ENCODE results near the gene COL13A1. TPM values are rescaled to one million over a fixed set of nuclear protein-coding genes. Genes with fewer than 3 reads are reported as not detected.

COL13A1 gene
- total RNA-seq, 1 donor from 2014 or later = 9.2 TPM

DNA sequence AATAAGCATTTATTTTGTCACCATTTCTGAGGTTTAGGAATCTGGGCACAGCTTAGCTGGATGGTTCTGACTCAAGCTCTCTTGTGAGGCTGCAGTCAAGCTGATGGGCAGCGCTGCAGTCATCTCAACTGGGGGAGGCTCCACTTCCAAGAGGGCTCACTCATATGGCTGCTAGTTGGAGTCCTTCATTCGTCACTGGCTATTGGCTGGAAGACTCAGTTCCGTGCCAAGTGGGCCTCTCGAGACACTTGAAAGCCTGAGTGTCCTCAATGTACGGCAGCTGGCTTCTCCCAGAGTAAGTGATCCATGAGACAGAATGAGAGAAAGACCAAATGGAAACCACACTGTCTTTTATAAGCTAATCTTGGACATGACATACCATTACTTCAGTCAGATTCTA is 21.6 kb upstream of the COL13A1 start:
- DNase-seq (peak; percentile 53), ATAC-seq (peak; percentile 42 to 64)
- no peaks in the 10 kb centered on the region for H3K36me3 ChIP-seq
- TF ChIP-seq CTCF (IDR thresholded peaks at IDR 0.05) = no peak
- no peaks in the 10 kb centered on the region for H3K27me3 ChIP-seq (ENCODE audit: low read depth)
- intact Hi-C loops (cut with DNase I) = no loop called here
- H3K4me1 ChIP-seq = no peaks in the 10 kb centered on the region
- H3K27ac ChIP-seq = no peak overlapping the region
- no peaks in the 10 kb centered on the region for H3K9me3 ChIP-seq
- H3K4me3 ChIP-seq = no peak overlapping the region

DNA sequence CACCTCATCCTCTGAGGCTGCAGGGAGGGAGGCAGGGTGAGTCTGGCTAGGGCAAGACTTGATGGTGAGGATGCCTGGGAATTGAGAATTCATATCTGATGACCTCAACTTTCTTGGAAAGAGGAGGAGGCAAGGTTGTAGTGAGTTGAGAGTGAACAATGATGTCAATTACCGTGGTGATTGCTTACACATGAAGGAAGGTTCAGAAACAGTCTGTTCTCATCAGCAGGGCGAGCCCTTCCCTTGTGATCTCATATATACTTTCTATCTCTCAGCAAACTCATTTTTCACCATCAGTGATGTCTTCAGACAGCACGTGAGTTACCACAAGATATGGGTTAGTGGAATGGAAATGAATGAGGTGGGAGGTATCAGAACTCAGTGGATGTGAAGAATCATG is 20.1 kb upstream of the COL13A1 start:
- H3K27me3 ChIP-seq (ENCODE audit: low read depth) = no peaks in the 10 kb centered on the region
- DNase-seq = no peak
- H3K4me1 ChIP-seq = no peaks in the 10 kb centered on the region
- no peaks in the 10 kb centered on the region for H3K36me3 ChIP-seq
- no peak for ATAC-seq
- H3K4me3 ChIP-seq = no peak overlapping the region
- intact Hi-C loops (cut with DNase I) = no loop called here
- no peaks in the 10 kb centered on the region for H3K9me3 ChIP-seq
- no peak overlapping the region for H3K27ac ChIP-seq
- TF ChIP-seq CTCF (IDR thresholded peaks at IDR 0.05) = no peak

GRCh38 chr10:69783515-69783914 is 18.2 kb upstream of the COL13A1 start:
- no peaks in the 10 kb centered on the region for H3K36me3 ChIP-seq
- ATAC-seq = no peak

DNA sequence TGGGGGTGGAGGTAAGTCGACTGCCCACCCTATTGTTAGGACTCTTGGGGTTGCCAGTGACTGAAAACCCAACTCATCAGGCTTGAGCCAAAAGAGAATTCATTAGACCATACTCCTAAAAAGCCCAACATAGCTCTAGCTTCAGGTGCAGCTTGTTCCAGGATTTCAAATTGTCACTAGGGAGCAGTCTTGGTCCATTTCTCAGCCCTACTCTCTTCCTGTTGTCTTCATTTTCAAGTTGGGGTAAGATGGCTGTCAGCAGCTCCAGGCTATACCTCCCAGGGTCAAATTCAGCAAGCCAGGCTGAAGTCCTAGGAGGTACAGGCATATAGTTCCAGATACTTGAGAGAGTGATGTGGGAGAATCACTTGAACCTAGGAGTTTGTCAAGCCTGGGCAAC is 14.9 kb upstream of the COL13A1 start:
- H3K27ac ChIP-seq = no peak overlapping the region
- no peaks in the 10 kb centered on the region for H3K36me3 ChIP-seq
- ATAC-seq (no peak), DNase-seq (no peak)
- no peaks in the 10 kb centered on the region for H3K9me3 ChIP-seq
- no peaks in the 10 kb centered on the region for H3K4me1 ChIP-seq
- no peak for TF ChIP-seq CTCF (IDR thresholded peaks at IDR 0.05)
- H3K4me3 ChIP-seq = no peak overlapping the region
- H3K27me3 ChIP-seq (ENCODE audit: low read depth) = no peaks in the 10 kb centered on the region
- intact Hi-C loops (cut with DNase I) = no loop called here

More at GRCh38 chr10:69783515-69783914, 18.2 kb upstream of the COL13A1 start:
- Histone ChIP-seq H3K27me3 (ENCODE audit: low read depth) (no peaks in the 10 kb centered on the region), H3K27ac (no peak overlapping the region), H3K4me3 (no peak overlapping the region), H3K9me3 (no peaks in the 10 kb centered on the region), H3K4me1 (no peaks in the 10 kb centered on the region)
- intact Hi-C loops (cut with DNase I) = no loop called here
- no peak for DNase-seq
- no peak for TF ChIP-seq CTCF (IDR thresholded peaks at IDR 0.05)

- no peaks in the 10 kb centered on the region for H3K27me3 ChIP-seq (ENCODE audit: low read depth)
- no peaks in the 10 kb centered on the region for H3K4me1 ChIP-seq
- TF ChIP-seq CTCF (IDR thresholded peaks at IDR 0.05) = no peak
- no peak for DNase-seq
- H3K36me3 ChIP-seq = no peaks in the 10 kb centered on the region
- intact Hi-C loops (cut with DNase I) = no loop called here
- H3K4me3 ChIP-seq = no peak overlapping the region
- H3K27ac ChIP-seq = no peak overlapping the region
- no peak for ATAC-seq
- no peaks in the 10 kb centered on the region for H3K9me3 ChIP-seq
Measured at GRCh38 chr10:69787681-69788080, 14.0 kb upstream of the COL13A1 start.

GRCh38 chr10:69789164-69789576 is 12.5 kb upstream of the COL13A1 start:
- DNase-seq = no peak
- TF ChIP-seq CTCF (IDR thresholded peaks at IDR 0.05) = peak; percentile 60
- no peaks in the 10 kb centered on the region for H3K27me3 ChIP-seq (ENCODE audit: low read depth)
- H3K4me3 ChIP-seq = no peak overlapping the region
- intact Hi-C loops (cut with DNase I) = no loop called here
- H3K9me3 ChIP-seq = no peaks in the 10 kb centered on the region
- no peaks in the 10 kb centered on the region for H3K4me1 ChIP-seq
- H3K36me3 ChIP-seq = no peaks in the 10 kb centered on the region
- no peak overlapping the region for H3K27ac ChIP-seq
- no peak for ATAC-seq
